Measurements from ENCODE around the gene MGAT4B.

DNA sequence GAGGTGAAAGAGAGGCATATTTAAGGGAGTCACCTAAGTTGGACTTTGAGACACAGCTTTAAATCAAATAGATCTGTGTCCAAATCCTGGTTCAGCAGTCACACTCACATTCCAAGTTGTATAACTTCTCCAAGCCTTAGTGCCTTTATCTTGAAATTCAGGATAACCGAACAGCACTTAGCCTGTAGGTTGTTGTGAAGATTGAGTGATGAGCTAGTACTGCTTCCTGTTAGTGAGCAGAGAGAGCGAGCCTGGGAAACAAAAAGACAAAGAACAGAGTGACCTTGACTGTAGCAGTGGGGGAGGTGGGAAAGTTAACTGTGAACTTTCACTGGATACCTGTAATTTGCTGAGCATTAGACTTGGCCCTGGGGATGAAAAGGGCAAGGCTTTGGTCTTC is 51.6 kb downstream of the MGAT4B start:
- TF ChIP-seq, protein P1, sequence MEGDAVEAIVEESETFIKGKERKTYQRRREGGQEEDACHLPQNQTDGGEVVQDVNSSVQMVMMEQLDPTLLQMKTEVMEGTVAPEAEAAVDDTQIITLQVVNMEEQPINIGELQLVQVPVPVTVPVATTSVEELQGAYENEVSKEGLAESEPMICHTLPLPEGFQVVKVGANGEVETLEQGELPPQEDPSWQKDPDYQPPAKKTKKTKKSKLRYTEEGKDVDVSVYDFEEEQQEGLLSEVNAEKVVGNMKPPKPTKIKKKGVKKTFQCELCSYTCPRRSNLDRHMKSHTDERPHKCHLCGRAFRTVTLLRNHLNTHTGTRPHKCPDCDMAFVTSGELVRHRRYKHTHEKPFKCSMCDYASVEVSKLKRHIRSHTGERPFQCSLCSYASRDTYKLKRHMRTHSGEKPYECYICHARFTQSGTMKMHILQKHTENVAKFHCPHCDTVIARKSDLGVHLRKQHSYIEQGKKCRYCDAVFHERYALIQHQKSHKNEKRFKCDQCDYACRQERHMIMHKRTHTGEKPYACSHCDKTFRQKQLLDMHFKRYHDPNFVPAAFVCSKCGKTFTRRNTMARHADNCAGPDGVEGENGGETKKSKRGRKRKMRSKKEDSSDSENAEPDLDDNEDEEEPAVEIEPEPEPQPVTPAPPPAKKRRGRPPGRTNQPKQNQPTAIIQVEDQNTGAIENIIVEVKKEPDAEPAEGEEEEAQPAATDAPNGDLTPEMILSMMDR (optimal IDR thresholded peaks at IDR 0.05 in 1 of 3, IDR thresholded peaks at IDR 0.05 in 1 of 3, conservative IDR thresholded peaks at IDR 0.05 in 1 of 3; ENCODE audit: extremely low read depth in 1 of 3, insufficient read depth in 2 of 3, low read length in 3 of 3): no peak
- no peak for TF ChIP-seq EZH2 (IDR thresholded peaks at IDR 0.05; ENCODE audit: low read length)

Measured in keratinocyte (primary cell).